NCI-H146 (cell line): ENCODE results near the gene PPFIA1.

Source experiments
- DNase-seq: peaks from one replicate; lab custom pipeline; 2025; lab: John Stamatoyannopoulos, UW

The PPFIA1 gene

DNA sequence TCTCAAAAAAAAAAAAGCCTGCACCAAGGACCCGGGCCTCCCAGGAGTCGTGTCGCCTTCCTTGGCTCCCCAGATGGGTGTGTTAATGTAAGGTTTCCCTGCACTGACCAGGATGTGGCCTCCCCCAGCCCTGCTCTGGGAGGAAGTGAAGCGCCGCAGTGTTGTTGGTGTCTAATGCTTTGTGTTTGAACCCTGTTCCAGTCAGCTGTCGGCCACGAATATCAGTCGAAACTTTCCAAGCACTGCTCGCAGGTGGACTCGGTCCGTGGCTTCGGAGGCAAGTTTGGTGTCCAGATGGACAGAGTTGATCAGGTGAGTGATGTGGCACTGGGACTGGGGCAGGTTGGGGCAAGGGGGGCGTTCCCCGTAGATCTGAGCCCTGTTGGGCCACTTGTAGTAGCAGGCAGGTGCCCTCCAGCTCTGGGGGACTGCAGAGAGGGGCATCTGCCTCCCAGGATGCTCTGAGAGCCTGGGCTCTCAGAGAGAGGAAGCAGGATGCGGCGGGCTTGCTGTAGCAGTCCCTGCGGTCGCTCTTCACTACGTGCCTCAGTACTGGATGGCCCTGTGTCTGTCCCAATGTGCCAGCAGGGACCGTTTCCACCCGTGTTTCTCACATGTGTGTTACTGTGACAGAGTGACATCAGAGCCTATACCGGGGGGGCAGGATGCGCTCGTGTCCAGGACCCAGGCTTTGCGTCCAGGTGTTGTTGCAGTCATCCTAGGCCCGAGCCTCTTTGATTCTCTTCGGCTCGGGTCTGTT, 144.0 kb downstream of the PPFIA1 start:
- no peak for DNase-seq

DNA sequence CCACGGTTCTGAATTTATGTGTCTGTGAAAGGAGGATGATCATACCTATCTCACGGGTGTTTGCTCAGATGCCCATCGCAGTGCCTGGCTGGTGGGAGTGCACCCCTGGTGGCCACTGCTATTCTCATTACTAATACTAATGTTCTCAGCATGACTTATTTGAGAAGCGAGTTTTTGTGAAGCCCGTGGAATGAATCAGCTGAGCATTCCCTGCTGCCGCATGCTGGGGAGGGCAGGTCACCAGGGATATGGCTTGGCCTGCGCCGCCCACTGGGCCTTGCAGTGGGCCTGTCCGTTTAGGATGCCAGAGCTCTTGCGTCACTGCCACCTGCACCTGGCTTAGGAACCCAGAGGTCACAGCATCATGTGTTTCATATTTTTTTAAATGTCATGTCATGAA, 144.7 kb downstream of the PPFIA1 start:
- DNase-seq, result peak; percentile 49

DNA sequence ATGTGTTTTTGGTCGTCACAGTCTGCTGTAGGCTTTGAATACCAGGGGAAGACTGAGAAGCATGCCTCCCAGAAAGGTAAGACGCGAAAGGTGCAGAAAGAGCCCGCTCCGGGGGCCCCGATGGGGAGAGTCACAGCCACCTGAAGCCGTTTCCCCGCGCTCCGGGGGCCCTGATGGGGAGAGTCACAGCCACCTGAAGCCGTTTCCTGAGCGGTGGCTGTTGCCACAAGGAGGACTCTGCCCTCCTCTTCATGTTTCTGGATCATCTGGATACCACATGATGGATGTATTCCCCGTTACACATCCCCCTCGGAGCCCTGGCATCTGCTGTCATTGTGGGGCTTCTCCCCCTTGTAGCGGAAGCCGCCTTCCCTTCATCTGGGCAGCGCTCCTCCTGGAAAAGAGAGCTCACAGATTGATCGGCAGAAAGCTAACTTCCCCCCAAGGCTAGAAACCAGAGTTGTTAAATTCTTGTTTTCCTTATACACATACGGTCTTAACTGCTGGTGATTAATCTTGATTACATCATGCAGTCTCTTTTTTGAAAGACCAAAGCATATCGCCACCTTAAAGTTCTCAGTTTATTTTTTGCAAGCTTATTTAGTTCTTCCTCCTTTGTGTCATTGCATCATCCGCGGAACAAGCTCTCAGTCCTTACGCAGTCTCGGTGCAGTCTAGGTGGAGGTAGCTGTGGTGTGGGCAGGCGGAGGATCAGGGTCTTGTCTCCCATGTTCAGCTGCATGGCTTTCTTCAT, 145.3 kb downstream of the PPFIA1 start:
- DNase-seq, result no peak

DNA sequence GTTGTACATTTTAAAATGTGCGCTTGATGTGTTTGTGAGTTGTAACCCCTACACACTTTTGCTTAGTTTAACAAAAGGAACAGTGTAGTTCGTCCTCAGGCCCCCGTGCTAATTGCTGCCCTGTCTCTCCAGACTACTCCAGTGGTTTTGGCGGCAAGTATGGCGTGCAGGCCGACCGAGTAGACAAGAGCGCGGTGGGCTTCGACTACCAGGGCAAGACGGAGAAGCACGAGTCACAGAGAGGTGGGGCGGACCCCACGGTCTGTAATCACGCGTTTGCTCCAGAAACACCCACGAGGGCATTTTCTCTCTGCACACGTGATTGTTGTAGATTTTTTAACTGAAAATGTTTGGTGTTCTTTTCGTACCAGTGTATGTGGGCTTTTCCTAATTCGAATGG, 146.4 kb downstream of the PPFIA1 start:
- DNase-seq, result no peak

DNA sequence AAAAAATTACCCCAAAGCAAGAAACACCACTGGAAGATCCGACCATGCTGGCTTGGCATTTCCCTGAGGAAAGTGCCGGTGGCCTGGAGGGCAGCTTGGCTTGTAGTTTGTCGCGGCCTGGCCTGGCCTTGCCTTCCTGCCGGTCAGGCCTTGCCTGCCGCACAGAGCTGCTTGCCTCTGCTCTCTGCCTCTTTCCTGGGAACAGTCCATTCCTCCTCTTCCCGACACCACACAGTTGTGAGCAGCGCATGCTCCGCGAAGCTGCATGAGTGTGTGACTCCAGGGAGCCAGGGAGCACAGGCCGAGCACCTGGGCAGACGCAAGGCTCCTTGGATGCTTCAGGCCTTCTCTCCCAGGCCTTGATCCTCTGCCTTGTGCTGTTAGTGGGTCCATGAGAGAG, 147.6 kb downstream of the PPFIA1 start:
- no peak for DNase-seq

DNA sequence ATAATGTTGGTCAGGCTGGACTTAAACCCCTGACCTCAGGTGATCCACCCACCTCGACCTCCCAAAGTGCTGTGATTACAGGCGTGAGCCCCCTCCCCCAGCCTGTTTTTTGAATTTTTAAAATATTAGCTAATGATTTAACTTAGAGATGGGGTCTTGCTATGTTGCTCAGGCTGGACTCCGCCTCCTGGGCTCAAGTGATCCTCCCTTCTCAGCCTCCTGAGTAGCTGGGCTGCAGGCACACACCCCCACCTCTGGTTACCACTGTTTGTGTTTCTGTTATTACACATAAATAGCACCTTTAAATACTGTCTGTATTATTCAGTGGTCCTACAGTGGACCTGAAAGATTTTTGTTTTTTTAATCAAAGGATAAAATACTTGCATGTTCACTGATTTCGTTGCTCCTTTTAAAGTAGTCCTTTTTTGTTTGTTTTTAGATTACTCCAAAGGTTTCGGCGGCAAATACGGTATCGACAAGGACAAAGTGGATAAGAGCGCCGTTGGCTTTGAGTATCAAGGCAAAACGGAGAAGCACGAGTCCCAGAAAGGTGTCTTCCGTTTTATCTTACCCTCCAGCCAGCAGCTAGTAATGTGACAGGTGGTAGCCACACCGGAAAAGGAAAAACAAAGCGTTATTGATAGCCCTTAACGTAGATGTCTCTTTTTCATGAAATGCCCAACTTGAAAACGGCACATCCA, 149.0 kb downstream of the PPFIA1 start:
- DNase-seq, result no peak

DNA sequence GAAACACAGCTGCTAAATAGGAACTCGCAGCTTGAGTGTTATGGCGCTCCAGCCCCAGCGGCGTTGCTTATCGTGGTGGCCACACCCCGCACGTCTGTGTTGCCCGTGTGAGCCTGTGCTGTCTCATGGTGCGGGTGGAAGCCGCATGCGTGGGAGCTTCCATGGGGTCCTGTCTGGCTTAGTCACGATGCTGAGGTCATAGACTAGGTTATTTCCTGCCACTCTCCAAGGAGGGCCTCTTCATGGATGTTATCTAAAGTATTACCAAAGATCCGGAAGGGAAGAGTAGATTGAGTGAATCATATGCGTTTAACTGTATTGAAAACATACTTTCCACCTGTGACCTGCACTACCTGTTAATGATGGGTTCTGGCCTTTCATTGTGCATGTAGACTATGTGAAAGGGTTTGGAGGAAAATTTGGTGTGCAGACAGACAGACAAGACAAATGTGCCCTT, 149.5 kb downstream of the PPFIA1 start:
- DNase-seq, result no peak

DNA sequence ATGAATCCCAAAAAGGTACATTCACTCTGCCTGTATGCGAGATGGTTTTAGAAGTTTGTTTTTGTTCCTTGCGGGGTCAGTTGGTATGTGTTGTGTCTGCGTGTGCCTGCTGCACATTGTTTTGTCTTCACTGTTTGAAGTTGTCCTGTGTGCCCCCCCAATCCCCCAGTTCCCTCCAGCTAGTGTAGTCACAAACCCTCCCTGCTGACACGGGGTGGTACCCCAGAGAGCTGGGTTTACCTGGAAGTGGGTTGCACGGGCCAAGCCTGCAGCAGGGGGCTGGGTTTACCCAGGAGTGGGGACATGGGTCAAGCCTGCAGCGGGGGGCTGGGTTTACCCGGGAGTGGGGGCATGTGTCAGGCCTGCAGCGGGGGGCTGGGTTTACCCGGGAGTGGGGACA, 150.0 kb downstream of the PPFIA1 start:
- DNase-seq, result no peak

DNA sequence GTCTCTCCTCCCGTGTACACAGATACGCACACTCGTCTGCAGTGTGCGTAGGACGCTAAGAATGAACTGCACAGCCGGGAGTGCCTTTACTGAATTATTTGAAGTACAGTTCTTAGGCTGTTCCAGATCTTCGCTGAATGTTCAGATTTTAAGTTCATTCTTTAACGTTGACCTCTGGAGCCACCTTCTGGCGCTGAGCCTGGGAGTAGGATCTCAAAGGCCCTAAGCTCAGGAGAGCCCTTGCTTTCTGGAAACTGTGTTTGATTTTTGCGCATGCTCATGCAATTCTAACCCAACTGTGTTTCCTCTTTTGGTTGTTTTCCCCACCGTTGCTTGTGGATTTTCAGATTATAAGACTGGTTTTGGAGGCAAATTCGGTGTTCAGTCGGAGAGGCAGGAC, 150.6 kb downstream of the PPFIA1 start:
- no peak for DNase-seq

DNA sequence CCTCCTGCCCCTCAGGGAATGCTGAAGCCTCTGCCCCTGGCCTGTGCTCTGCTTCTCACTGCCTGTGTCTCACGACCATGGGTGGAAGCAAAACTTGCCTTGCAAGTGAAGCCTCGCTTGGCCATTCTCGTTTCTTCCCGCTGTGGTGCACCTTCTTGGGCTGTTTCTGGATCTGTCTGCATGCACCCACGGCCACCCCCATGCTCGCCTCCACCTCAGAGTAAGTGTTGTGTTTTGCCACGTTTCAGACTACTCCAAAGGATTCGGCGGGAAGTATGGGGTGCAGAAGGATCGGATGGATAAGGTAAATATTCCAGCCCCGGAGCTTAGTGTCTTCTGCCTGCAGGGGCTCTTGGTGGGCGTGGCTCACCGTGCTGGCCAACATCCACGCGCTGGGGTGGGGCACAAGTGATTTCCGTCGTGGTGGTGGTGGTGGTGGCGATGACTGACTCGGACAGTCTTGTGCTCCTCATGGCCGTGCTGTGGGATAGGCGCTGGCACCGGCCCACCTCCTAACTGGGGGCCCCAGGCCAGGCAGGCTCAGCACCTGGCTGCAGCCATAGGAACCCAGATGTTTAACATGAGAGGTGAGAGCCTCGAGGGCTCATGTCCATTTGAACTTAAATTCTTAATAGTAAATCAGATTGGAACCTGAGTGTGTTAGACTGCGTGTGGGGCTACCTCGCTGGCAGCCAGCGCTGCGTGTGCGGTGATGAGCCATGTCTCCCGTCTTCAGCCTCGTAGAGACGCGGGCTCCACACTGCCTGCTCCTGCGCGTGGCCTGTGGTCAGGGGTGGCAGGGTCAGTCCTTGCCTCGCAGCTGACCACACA, 152.4 kb downstream of the PPFIA1 start:
- no peak for DNase-seq

DNA sequence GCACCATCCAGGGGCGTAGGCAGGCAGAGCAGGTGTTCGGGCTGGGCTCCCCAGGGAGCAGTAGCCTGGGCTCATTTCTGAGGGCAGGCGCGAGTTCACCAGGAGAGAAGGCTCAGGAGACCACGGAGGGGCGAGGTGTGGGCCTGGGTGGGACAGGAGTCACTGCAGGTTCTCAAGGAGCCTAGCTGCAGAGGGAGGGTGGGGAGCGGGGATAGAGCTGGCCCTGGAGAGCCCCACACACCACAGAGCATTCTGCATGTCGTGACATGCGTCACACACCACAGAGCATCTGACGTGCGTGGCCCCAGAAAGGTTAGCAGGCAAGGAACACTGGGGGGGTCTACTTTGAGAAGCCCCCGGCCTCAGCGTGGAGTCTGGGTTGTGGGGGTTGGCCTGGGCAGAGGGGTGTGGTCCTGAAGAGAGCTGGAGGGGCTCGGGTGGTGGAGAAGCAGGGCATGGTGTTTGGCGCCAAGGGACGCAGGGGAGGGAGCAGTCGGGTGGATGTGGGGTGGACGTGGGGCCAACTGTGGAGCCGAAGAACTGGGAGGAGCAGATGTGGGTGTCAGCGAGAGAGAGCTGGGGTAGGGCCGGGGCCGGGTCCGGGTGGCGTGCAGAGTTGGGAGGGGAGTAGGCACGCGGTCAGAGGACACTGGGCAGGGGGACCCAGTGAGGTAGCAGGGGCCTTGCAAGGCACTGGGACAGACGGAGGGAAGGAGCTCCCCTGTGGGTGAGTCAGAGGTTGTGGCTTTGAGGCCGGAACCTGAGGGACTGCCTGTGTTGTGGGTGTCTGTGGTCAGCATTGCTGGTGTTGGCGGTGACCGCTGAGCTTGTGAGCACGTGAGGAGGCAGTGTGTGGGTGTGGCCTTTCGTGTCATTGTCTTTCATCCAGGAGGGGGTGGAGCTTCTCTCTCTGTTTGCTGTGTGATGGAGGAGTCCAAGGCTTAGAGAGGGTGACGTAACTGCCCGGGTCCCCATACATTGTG, 153.3 kb downstream of the PPFIA1 start:
- no peak for DNase-seq

DNA sequence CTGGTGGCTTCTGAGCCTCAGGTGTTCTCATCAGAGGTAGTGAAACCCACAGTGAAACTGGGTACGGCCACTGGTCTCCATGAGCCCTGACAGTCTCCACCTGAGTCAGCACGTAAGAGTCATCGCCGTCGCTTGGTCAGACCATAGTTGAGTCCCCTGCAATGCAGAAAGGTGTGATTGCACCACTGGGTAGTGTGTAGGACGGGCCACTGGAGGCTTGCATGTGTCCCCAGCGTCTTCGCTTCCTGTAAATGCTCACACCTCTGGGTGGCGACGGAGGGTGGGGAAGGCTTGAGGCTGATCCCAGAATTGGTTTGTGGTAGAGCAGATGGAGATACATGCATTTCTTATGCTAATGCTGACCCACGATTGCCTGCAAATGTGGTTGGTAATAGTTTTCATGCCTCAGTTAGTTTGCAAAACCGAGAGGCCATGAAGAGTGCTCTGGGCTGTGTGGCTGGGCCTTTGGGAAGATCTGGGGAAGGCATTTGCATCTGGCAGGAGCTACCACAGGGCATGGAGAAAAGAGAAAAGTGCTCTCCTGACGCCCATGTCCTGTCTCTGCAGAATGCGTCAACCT, 154.4 kb downstream of the PPFIA1 start:
- no peak for DNase-seq

DNA sequence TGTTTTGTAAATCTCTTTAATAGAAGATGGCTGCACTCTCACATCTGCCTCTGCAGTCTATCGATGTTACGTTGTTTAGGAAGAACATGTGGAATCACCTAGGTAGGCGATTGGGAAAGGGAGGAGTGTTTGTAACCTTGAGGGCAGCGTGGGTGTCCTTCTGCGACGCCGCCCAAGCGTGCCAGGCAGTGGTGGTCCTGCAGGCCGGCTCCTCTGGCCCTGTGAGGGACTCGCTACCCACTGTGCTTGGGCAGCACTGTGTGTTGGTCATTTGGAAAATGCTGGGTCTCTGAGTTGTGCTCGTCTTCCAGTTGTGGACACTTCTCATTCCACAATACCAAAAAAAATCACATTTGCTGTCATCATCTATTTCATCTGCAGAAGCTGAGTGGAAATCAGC, 156.9 kb downstream of the PPFIA1 start:
- DNase-seq, result no peak

DNA sequence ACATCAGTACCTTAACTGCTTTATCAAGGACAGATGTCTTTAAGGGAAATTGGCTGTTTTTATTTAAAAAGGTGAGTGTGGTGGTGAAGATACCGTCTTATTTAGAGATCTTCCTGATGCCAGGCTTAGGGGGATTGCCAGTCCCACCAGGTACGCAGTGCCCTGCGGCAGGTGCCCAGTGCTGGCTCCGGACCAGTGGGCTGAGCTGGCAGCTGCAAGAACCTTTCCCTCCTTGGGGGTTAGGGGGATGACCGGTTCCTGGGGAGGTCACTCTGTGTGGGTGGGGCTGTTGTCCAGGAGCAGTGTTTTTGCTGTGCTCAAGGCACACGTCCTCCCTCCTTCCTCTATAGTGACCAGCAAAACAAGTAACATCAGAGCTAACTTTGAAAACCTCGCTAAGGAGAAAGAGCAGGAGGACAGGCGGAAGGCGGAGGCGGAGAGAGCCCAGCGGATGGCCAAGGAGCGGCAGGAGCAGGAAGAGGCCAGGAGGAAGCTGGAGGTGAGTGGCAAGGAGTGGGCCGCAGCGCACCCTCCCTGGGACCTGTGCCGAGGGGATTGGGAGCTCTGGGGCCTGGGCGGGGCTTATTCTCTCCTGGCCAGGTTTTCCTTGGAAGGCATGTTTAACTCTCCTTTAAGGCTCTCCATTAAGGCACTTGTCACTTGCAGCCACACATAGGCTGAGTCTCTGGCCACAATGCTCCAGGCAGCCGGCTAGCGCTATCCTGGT, 158.4 kb downstream of the PPFIA1 start:
- DNase-seq, result no peak

DNA sequence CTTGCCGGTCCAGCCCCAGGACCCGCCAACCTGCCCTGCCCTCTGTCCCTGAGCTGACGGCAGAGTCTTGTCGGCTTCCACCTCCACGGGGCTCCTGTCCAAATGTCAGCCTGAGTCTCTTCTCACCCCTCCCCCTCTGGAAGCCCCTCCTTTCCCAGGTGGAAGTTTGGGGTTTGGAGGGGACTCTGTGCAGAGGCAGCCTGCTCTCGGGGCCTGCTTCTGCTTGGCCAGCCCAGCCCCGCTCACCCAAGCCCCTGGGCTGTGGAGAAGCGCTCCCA, 158.9 kb downstream of the PPFIA1 start:
- DNase-seq, result no peak

DNA sequence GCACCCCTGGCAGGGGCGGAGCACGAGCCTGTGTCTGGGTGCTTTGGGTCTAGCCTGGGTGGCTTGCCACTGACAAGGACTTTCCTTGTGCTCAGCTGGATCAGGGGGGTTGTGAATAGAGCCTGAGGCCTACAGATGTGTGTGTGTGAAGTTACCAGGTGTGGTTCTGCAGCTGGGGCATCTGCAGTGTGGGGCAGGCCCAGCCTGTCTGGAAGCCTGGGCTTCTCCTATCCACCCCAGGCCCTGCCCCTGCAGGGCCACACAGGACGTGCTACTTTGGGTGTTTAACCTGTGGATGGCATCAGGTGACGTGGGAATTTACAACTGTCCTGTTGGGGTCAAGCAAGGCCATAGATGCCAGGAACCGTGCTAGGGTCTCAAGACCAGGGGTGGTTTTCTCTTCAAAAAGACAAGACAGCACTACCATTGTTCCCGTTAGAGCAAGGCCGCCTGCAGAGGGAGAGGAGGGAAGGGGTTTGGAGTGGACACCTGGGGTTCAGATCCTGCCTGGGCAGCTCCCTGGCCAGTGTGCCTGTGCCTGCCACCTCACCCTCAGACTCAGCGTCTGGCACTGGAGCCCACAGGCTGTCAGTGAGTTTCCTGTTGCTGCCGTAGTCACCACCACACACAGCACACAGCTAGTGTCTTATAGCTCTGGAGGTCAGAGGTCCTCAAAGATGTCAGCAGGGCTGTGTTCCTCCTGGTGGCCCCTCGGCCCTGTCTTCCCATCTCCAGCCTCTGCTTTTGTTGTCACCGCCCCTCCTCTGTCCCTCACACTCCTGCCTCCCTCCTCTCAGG, 159.4 kb downstream of the PPFIA1 start:
- DNase-seq, result no peak

DNA sequence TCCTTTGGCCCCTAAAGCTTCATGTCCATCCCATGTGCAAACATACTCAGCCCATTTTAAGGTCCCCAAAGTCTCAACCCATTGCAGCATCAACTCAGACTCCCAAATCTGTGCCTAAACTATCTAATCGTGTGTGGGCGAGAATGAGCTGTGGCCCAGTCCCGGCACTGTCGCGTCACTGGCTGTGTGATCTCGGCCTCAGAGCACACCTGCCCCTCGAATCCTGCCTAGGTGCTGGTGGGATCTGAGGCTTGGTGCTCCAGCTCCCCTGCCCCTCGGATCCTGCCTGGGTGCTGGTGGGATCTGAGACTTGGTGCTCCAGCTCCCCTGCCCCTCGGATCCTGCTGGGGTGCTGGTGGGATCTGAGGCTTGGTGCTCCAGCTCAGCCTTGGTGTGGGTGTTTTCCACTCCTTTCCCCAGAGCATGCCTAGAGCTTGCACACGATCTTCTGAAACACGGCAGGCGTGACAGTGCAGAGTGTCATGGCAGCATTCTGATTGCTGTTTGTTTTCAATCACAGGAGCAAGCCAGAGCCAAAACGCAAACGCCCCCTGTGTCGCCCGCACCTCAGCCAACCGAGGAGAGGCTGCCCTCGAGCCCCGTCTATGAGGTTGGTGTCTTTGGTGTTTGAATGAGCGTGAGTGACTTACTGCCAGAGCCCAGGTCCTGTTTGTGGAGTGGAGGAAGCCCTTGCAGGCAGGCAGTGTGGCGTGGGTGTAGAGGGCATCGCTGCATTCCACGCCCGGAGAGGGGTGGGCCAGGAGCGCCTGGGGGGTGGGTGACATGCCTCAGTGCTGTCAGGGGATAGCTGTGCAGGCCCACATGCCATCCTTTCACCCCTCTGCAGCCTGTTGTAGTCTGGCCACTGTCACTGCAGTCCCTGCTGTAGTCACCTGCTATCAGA, 160.4 kb downstream of the PPFIA1 start:
- DNase-seq, result no peak

DNA sequence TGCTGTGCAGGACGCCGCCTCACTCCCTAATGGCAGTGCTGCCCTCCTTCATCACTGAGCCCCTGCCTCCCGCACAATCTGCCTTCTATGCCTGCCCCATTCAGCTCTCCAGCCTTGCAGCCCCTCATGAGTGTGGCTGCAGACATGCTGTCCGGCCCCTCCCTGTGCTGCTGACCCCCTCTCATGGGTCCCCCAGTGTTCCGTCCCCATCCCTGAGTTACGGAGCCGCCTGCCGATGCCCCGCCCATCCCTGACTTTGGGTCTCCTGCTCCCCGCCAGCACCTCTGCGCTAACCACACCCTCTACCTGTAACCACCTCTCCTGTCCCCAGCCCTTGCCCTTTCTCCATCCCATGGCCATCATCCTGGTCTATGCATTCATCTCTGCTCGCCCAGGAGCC, 161.1 kb downstream of the PPFIA1 start:
- no peak for DNase-seq
